Kidney (tissue), 14 donors: ENCODE measurements around the gene SPOUT1. TPM values are rescaled to one million over a fixed set of nuclear protein-coding genes. Genes with fewer than 3 reads are reported as not detected.
A peak's percentile ranks its signal among the peaks of the same experiment; 100 is the strongest.

Experiments
- DNase-seq, 5 donors: peaks; one replicate each; pipeline ENCODE4 v3.0.0-alpha.2; 2013 to 2020
- FAIRE-seq: peaks from 2 replicates; lab custom pipeline; 2012; peaks lifted over from hg19 to GRCh38; lab: Jason Lieb, UNC
- H3K27ac ChIP-seq, 2 donors: one replicate each; pipeline ENCODE4 v1.7.0; 2013; ENCODE audit warnings: low read depth in 2 of 2, low read length in 2 of 2, inconsistent platforms in 1 of 2
- H3K27me3 ChIP-seq: one replicate; pipeline ENCODE4 v1.7.1; 2013; ENCODE audit warnings: low read length, inconsistent platforms; ENCODE audit not compliant: control insufficient read depth, insufficient read depth
- H3K36me3 ChIP-seq, 3 donors: one replicate each; pipeline versions ENCODE4 v1.7.0 to v1.7.1; 2013; ENCODE audit warnings: low read length in 3 of 3, control low read depth in 1 of 3, inconsistent platforms in 1 of 3; ENCODE audit not compliant: insufficient read depth in 3 of 3, control insufficient read depth in 2 of 3
- H3K4me1 ChIP-seq, 3 donors: one replicate each; pipeline versions ENCODE4 v1.7.0 to v1.7.1; 2013; ENCODE audit warnings: low read length in 3 of 3, inconsistent platforms in 1 of 3, low read depth in 1 of 3; ENCODE audit not compliant: control insufficient read depth in 2 of 3, insufficient read depth in 2 of 3
- H3K4me3 ChIP-seq, 3 donors: one replicate each; pipeline versions ENCODE4 v1.7.0 to v1.8.1; 2013; ENCODE audit warnings: low read length in 3 of 3, control low read depth in 1 of 3, inconsistent platforms in 1 of 3
- H3K9ac ChIP-seq, 3 donors: one replicate each; pipeline versions ENCODE4 v1.7.0 to v1.7.1; 2013; ENCODE audit warnings: low read length in 3 of 3, control low read depth in 1 of 3, inconsistent platforms in 1 of 3
- H3K9me3 ChIP-seq, 3 donors: one replicate each; pipeline versions ENCODE4 v1.7.0 to v1.7.1; 2013; ENCODE audit warnings: low read length in 3 of 3, control low read depth in 1 of 3, inconsistent platforms in 1 of 3; ENCODE audit not compliant: control insufficient read depth in 2 of 3, insufficient read depth in 1 of 3
- CTCF ChIP-seq: IDR thresholded peaks from 3 replicates; pipeline ENCODE4 v1.5.1; 2012; ENCODE audit warnings: mild to moderate bottlenecking, moderate library complexity, borderline replicate concordance; ENCODE audit not compliant: insufficient read depth; ENCODE audit errors: extremely low read depth
- intact Hi-C: fragments of 100-400 bp; cut with DNase I; formaldehyde crosslinking; loops from one replicate; pipeline ENCODE4 v1.11.1; 2022
- polyA plus RNA-seq: library from polyadenylated mRNA; stranded (reverse); fragments of 350-450 nt; fragmentation: Illumina TruSeq; extraction: RNeasy Lipid Tissue Mini Kit (QIAGEN cat#74804); gene quantifications from one replicate; pipeline ENCODE4 v1.2.3, GENCODE V29; 2014; ENCODE audit warnings: low read depth, low replicate concordance; ENCODE audit not compliant: insufficient read depth
- total RNA-seq: library from RNA; stranded (reverse); fragmentation: NEBNext Ultra II Directional; extraction: Animal tissue kit (Norgen Biotek cat#: 25700); gene quantifications from one replicate; pipeline ENCODE4 v1.2.1, GENCODE V29; 2021
- donor health status: control.
- donor health status: control.
- donor health status: control.
- donor health status: control.
- donor health status: control.
- donor health status: DM: yes; HTN: yes; CAD: no.
- donor health status: Normal renal cell carcinoma (clear cell type).

Gene SPOUT1
- total and polyA plus RNA-seq, 2 donors from 2014 or later = 42.0 to 56.8 TPM

GRCh38 chr9:128774804-128775203 lies 54.8 kb downstream of the SPOUT1 start:
- TF ChIP-seq CTCF = no peak
- intact Hi-C loops = no loop called here
- no peaks in the 10 kb centered on the region for H3K36me3 ChIP-seq
- no peak for FAIRE-seq
- no peak overlapping the region for H3K4me3 ChIP-seq
- H3K9ac ChIP-seq = no peak overlapping the region
- H3K9me3 ChIP-seq = no peaks in the 10 kb centered on the region
- no peaks in the 10 kb centered on the region for H3K27me3 ChIP-seq
- H3K27ac ChIP-seq = no peak overlapping the region
- H3K4me1 ChIP-seq = peaks cover 0 to 10% (median 0%) of the 10 kb centered on the region in 3 donors
- DNase-seq = no peak

- FAIRE-seq = no peak
- Histone ChIP-seq H3K36me3 (peaks cover 0 to 4% (median 0%) of the 10 kb centered on the region in 3 donors), H3K9me3 (no peaks in the 10 kb centered on the region), H3K9ac (no peak overlapping the region), H3K27me3 (no peaks in the 10 kb centered on the region), H3K4me3 (no peak overlapping the region), H3K27ac (no peak overlapping the region), H3K4me1 (peaks cover 0 to 10% (median 0%) of the 10 kb centered on the region in 3 donors)
- no peak for TF ChIP-seq CTCF
- DNase-seq = no peak
- intact Hi-C loops = no loop called here
Observed at GRCh38 chr9:128773049-128773448, 56.5 kb downstream of the SPOUT1 start.

GRCh38 chr9:128771745-128772519 lies 57.7 kb downstream of the SPOUT1 start, which contains the start of gene ZER1:
TSS of gene ZER1 (minus strand) at chr9:128771927. CDS start at chr9:128755565, 16,362 bp downstream.
- H3K27ac ChIP-seq = peak within 1 kb of the TSS; percentile 87 to 90
- peaks cover 0 to 11% (median 5%) of the 10 kb centered on the region in 3 donors for H3K36me3 ChIP-seq
- TF ChIP-seq CTCF = no peak
- no peaks in the 10 kb centered on the region for H3K27me3 ChIP-seq
- DNase-seq (peak; percentile 92 to 98 (median 95)), FAIRE-seq (no peak)
- H3K9ac ChIP-seq = peak within 1 kb of the TSS; percentile 66 to 87 (median 76)
- H3K4me1 ChIP-seq = peaks cover 0 to 10% (median 0%) of the 10 kb centered on the region in 3 donors
- intact Hi-C loops = no loop called here
- H3K4me3 ChIP-seq = peak within 1 kb of the TSS; percentile 85 to 95 (median 92)
- H3K9me3 ChIP-seq = no peaks in the 10 kb centered on the region
